GM18505 (cell line): Measurements from ENCODE around the gene PRRC2B.

Experiments used
- ATAC-seq: cut with Tn5 transposase; IDR thresholded peaks from one replicate; pipeline ENCODE4 v1.9.1; 2021; ENCODE audit not compliant: unreplicated experiment
- POLR2A ChIP-seq: IDR thresholded peaks from 4 replicates; pipeline ENCODE4 v1.6.1; 2011; ENCODE audit warnings: borderline replicate concordance; ENCODE audit not compliant: insufficient read depth, insufficient read length; ENCODE audit errors: extremely low read depth

The PRRC2B gene

GRCh38 chr9:131396626-131397025 is 2.7 kb downstream of the PRRC2B start:
- ATAC-seq, result no peak
- TF ChIP-seq POLR2A, result no peak

DNA sequence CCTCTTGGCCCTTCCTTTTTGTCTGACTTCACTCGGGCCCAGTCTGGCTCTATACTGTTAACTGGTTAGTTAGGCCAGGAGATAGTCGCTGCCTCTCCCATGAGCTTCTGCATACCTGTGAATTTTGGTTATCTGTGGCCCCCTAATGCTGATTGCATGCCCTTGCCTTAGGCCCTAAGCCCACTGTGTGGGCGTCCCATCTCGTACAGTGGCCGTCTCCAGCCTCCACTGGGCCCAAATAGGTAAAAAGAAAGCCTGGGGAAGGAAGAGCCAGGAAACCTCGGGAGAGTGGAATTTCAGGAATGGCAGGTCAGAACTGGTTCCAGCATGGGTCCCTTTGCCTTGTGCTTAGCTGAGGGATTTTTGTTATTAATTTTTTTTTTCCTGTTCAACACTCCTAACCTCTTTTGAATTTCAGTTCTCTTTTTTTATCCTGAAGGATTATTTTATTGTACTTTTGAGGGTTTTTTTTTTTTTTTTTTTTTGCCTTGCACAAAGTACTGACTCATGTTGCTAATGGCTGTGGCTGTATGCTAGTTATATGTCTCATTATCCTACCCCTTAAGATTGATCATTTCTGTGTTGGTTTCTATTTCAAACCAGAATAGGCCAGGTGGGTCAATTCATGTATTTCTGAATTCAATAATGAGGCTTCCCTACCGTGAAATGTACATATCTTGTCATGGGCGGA is 3.4 kb downstream of the PRRC2B start:
- TF ChIP-seq POLR2A, result no peak
- no peak for ATAC-seq

GRCh38 chr9:131398204-131398603 is 4.3 kb downstream of the PRRC2B start:
- TF ChIP-seq POLR2A, result peak; percentile 44
- ATAC-seq, result no peak

DNA sequence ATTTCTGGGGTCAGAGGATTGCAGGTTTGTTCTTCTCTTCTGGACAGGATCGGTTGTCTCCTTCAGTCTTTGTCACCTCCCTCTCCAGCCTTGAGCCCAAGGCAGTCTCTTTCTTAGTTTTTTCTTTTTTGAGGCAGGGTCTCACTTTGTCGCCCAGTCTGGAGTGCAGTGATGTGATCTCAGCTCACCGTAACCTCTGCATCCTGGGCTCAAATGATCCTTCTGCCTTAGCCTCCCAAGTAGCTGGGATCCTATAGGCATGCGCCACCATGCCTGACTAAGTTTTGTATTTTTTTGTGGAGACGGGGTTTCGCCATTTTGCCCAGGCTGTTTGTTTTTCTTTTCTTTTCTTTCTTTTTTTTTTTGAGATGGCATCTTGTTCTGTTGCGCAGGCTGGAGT is 6.1 kb downstream of the PRRC2B start:
- no peak for ATAC-seq
- no peak for TF ChIP-seq POLR2A

DNA sequence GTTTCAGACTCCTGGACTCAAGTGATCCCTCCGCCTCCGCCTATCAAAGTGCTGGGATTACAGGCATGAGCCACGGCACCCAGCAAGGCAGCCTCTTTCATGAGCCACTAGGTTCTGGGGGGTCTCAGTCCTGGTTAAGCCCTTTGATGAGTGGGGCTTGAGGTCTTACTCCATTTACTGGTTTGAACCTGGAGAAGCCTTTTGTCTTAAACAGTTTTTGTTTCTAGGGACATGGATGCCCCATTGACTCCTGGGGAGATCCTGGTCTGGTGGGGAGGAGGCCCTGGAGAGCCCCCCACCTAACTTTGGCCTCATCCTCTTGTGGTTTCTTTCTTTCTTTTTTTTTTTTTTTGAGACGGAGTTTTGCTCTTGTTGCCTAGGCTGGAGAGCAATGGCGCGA is 6.7 kb downstream of the PRRC2B start:
- no peak for TF ChIP-seq POLR2A
- no peak for ATAC-seq

- no peak for ATAC-seq
- TF ChIP-seq POLR2A, result no peak
Observed at GRCh38 chr9:131402073-131402472, 8.2 kb downstream of the PRRC2B start.

DNA sequence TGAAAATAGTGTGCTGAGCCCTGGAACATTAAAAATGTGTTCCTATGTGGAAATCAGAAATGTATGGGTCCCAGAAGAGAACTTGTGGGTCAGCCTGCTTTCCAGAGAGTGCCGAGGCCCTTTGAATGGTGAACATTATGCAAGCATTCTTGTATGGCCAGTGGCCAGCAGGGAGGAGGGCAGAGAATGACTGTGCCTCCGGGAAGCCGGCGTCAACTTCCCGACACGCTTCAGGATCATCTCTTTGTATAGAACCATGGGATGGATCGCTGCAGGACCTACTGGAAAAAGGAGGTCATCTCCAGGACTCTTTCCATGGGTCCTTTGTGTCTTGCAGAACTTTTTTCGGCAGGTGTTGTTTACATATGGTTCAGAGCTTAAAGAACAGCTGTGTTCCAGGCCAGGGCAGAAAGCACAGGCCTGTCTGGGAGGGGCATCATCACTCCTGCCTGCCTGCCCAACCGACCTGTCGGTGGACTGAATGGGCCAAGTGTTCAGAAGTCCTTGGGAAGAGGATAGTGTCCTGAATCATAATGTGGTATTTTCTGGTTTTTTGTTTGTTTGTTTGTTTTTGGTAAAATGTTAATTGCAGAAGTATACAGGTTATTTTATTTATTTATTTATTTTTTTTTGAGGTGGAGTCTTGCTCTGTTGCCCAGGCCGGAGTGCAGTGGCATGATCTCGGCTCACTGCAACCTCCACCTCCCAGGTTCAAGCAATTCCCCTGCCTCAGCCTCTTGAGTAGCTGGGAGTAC is 9.0 kb downstream of the PRRC2B start:
- ATAC-seq, result no peak

DNA sequence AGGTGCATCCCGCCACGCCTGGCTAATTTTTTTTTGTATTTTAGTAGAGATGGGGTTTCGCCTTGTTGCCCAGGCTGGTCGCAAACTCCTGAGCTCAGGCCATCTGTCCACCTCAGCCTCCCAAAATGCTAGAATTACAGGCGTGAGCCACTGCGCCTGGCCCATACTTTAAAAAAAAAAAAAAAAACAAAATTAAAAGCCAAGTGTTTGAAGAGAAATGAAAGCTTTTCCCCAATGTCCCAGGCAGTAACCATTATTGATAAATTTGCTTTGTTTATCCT is 9.5 kb downstream of the PRRC2B start:
- no peak for TF ChIP-seq POLR2A
- ATAC-seq, result no peak

More for the DNA sequence above, 9.0 kb downstream of the PRRC2B start:
- no peak for TF ChIP-seq POLR2A

DNA sequence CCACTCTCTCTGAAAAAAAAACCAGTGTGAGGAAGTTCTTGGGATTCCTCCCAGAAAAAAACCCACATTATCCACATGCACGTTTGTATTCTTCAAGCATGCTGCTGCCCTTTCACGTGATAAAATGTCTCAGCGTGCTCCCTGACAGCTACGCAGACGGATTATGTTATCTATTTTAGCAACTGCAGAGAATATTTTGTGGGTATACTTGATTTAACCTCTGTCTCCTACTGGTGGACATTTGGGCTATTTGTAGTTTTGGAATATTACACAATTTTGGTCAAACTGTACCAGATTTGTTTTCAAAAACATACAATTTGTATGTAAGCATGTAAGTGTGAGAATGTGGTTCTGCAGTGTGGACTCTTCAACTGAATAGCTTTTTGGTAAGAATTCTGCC is 10.7 kb downstream of the PRRC2B start:
- no peak for ATAC-seq
- TF ChIP-seq POLR2A, result no peak

GRCh38 chr9:131404987-131405386 is 11.1 kb downstream of the PRRC2B start:
- no peak for ATAC-seq
- no peak for TF ChIP-seq POLR2A

GRCh38 chr9:131405428-131405827 is 11.5 kb downstream of the PRRC2B start:
- no peak for ATAC-seq

DNA sequence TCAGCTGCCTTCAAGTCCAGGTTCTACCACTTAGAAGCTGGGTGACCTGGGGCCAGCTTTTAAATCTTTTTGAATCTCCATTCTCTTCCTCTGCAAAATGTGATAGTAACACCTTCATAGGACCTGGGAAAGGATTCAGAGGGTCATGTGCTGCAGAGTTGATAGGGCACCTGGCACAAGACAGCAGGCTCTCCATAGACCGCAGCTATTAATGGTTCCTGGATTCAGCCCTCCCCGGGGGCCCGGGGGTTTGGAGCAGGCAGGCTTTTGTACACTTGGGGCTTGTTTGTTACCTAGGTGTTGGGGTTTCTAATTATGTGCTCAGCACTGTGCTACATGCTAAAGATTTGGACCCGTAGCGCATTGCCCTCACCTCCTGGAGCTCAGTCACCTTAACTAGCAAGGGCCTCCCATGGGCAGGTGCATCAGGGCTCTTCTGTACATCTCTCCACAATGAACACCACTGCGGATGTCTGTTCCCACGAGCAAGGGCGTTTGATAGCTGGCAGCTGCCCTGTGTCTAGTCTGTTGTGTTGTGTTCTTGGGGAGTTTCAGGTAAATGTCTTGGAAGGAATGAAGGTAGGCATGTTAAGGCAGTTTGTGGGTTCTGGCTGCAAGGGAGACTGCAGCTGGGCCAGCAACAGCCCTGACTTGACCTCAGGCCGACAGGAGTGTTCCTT is 12.1 kb downstream of the PRRC2B start:
- no peak for TF ChIP-seq POLR2A
- ATAC-seq, result no peak

More at GRCh38 chr9:131405428-131405827, 11.5 kb downstream of the PRRC2B start:
- no peak for TF ChIP-seq POLR2A

DNA sequence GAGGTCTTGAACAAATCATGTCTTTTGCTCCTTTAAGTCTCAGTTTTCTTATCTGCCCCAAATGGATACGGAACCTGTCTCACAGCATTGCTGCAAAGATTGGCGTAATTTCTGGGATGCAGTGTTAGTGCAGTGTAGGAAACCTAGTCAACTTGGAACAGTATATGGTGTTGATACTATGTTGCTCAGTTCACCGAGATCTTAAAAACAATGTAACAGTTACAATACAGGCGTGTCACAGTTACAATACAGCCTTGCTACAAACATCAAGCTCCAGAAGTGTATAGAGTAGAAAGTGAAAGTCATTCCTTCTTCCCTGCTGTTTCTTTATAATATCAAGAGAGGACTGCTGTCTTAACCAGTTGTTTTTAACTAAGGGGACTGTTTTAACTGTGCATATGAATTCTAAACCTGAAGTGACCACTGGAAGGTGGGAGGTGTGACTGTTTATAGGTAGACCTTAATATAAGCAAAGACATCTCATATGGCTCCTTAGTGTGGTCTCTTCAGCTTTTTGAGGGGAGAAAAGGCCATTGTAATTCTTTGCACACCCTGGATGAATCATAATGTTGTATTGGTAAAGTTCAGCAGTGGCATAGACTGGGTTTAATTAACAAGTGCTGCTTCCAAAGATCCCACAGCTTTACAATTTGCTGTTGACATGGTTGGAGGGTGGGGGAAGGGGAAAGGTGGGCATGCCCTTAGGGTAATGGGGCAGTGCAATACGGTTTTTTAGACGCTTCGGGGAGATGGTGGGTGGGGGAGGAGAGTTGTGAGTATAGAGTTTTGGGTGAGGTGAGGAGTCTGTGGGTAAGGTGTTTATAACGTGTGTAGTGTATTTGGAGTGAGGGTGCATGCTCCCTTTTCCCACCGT is 12.9 kb downstream of the PRRC2B start:
- no peak for ATAC-seq
- TF ChIP-seq POLR2A, result no peak
